ENCODE results near the gene SOX9. TPM values are rescaled to one million over a fixed set of nuclear protein-coding genes. Genes with fewer than 3 reads are reported as not detected.
"Not testable (repeated sequence)": the region's sequence is repeated elsewhere in the genome, so short reads cannot be mapped to it uniquely, and the experiment has no call there.

SOX9 gene
- total RNA-seq, 4 donors from 2014 or later: 15.5 to 32.6 (median 23.3) TPM

DNA sequence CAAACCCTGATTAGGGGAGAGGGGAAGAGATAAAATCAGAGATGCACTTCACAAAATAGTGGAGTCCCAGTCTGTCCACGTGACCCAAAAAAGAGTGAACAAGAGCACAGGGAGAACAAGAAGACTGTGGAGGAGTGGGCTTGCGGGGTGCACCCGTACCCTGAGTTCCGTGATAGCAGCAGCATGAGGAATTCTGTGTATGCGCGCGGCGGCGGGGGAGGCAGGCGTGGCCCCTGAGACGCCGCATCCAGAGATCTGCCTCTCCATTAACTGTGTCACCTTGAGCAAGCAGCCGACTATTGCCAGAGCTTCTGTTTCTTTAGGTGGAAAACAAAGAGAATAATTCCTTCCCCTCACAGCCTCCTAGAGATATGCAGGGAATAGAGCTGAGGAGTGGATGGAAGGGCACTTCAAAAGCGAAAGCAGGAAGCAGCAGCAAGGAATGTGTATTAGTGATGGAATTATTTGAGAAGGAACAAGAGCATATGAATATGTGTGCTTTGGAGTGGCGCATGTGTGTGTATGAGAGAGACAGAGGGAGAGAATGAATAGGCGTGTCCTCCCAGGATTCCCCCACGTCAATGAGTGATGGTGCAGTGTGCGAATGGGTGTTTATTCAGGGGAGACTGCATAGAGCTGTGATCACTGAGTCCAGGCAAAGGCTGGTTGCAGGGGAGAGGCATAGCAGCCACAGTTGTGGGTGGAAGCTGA lies 10.4 kb upstream of the SOX9 start:
- no peaks in the 10 kb centered on the region for H3K36me3 ChIP-seq
- H3K4me3 ChIP-seq (replicated peaks in 1 of 3): no peak overlapping the region
- whole genome bisulfite sequencing, 2 donors: 75 to 78% methylated on average over 18 of the region's 18 CpGs
- intact Hi-C loops (cut with DNase I): no loop called here
- H3K4me1 ChIP-seq: peaks cover 0 to 10% of the 10 kb centered on the region in 2 donors
- no peak for DNase-seq
- no peak overlapping the region for H3K27ac ChIP-seq
- H3K9me3 ChIP-seq: no peaks in the 10 kb centered on the region
- TF ChIP-seq, protein P1, sequence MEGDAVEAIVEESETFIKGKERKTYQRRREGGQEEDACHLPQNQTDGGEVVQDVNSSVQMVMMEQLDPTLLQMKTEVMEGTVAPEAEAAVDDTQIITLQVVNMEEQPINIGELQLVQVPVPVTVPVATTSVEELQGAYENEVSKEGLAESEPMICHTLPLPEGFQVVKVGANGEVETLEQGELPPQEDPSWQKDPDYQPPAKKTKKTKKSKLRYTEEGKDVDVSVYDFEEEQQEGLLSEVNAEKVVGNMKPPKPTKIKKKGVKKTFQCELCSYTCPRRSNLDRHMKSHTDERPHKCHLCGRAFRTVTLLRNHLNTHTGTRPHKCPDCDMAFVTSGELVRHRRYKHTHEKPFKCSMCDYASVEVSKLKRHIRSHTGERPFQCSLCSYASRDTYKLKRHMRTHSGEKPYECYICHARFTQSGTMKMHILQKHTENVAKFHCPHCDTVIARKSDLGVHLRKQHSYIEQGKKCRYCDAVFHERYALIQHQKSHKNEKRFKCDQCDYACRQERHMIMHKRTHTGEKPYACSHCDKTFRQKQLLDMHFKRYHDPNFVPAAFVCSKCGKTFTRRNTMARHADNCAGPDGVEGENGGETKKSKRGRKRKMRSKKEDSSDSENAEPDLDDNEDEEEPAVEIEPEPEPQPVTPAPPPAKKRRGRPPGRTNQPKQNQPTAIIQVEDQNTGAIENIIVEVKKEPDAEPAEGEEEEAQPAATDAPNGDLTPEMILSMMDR (IDR thresholded peaks at IDR 0.05): no peak
- TF ChIP-seq POLR2A (IDR thresholded peaks at IDR 0.05): no peak
- H3K27me3 ChIP-seq: no peaks in the 10 kb centered on the region

DNA sequence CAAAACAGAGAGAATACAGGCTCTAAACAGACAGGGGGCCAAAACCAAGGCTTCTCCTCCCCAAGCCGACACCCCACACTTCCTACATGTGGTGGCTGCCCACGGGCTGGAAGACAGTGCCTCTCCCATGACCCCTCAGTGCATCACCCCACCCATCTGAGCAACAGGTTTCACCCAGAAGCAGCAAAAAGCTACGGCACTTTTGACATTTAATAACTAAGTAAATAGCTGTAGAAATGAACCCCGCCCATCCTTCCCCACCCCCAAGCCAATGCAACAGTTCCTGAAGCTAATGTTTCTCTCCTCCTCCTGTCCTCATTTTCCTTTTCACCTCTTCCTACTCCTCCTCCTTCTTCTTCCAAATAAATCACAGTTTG lies 9.9 kb upstream of the SOX9 start:
- Histone ChIP-seq H3K36me3 (no peaks in the 10 kb centered on the region), H3K27me3 (no peaks in the 10 kb centered on the region), H3K27ac (no peak overlapping the region), H3K4me1 (peaks cover 0 to 10% of the 10 kb centered on the region in 2 donors), H3K4me3 (replicated peaks in 1 of 3) (no peak overlapping the region), H3K9me3 (no peaks in the 10 kb centered on the region)
- intact Hi-C loops (cut with DNase I): no loop called here
- no peak for TF ChIP-seq POLR2A (IDR thresholded peaks at IDR 0.05)
- TF ChIP-seq, protein P1 (IDR thresholded peaks at IDR 0.05): no peak
- WGBS, 2 donors: 65 to 69% methylated on average over 4 of the region's 4 CpGs
- no peak for DNase-seq

DNA sequence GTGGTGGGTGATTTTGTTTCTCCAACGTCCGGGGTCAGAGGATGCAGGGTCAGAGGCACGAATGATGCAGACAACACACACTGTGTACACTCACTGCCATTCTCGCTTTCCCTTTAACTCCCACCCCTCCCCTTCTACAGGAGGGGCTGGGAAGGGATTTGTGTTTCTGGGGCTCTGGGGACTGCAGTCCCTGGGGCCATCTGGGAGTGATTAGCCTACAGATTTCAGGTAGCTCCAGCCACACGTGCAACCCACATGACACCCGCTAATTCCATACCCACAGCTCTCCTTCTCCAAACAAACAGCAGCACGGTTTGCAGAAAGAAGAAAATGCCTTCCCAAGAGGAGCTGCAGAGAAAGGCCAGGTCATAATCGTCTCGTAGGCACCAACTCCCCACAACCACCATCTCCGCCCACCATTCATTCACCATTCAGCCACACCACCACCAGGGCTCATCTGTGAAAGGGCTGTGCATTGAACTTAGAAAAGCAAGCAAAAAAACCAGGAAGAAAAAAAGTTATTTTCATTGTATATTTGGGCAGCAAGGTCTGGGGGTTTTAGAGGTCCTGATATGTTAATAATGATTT lies 9.4 kb upstream of the SOX9 start:
- peaks cover 0 to 10% of the 10 kb centered on the region in 2 donors for H3K4me1 ChIP-seq
- no peak overlapping the region for H3K4me3 ChIP-seq (replicated peaks in 1 of 3)
- intact Hi-C loops (cut with DNase I): no loop called here
- H3K9me3 ChIP-seq: no peaks in the 10 kb centered on the region
- H3K27ac ChIP-seq: no peak overlapping the region
- H3K27me3 ChIP-seq: no peaks in the 10 kb centered on the region
- 57 to 59% methylated on average over 10 of the region's 10 CpGs for WGBS, 2 donors
- H3K36me3 ChIP-seq: no peaks in the 10 kb centered on the region
- no peak for DNase-seq
- no peak for TF ChIP-seq POLR2A (IDR thresholded peaks at IDR 0.05)
- TF ChIP-seq, protein P1 (IDR thresholded peaks at IDR 0.05): no peak

DNA sequence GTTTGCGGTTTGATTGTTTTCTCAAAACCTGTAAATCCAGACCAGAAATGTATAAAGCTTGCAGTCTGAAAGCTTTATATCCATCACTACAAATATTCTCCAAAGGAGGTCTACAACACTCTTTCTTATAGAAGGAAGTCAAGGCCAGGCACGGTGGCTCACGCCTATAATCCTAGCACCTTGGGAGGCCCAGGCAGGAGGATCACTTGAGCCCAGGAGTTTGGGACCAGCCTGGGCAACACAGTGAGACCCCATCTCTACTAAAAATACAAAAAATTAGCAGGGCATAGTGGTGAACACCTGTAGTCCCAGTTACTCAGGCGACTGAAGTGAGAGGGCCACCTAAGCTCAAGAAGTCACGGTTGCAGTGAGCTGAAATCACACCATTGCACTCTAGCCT lies 8.9 kb upstream of the SOX9 start:
- H3K36me3 ChIP-seq; H3K27me3 ChIP-seq; intact Hi-C loops (cut with DNase I); H3K9me3 ChIP-seq; H3K4me3 ChIP-seq (replicated peaks in 1 of 3); H3K27ac ChIP-seq; DNase-seq: not testable (repeated sequence)
- H3K4me1 ChIP-seq: peaks cover 0 to 14% of the 10 kb centered on the region in 2 donors
- WGBS, 2 donors: 94 to 97% methylated on average over 5 of the region's 5 CpGs

DNA sequence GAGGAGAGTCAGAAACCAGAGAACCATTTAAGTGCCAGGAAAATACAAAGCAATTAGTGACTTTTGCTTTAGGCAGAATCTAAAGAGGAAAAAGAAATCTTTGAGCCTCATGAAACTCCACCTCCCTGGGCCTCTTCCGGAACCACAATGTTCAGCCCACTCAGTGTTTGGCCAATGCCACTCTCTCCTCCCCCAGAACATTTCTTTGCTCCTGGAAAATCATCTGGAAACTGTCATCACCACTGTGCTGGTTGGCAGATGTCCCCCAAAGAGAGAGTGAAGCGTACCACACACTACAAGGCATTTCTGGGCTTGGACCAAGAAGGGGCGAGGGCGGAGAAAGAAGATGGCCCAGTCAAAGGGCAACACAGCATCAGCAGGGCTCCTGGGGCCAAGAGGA lies 7.1 kb upstream of the SOX9 start:
- Histone ChIP-seq H3K27ac (no peak overlapping the region), H3K4me1 (peaks cover 5 to 10% of the 10 kb centered on the region in 2 donors), H3K9me3 (no peaks in the 10 kb centered on the region), H3K27me3 (no peaks in the 10 kb centered on the region), H3K4me3 (replicated peaks in 1 of 3) (no peak overlapping the region), H3K36me3 (no peaks in the 10 kb centered on the region)
- TF ChIP-seq POLR2A (IDR thresholded peaks at IDR 0.05): no peak
- TF ChIP-seq, protein P1 (IDR thresholded peaks at IDR 0.05): no peak
- no peak for DNase-seq
- intact Hi-C loops (cut with DNase I): no loop called here
- 91 to 94% methylated on average over 4 of the region's 4 CpGs for WGBS, 2 donors

All from thyroid gland (tissue), 4 donors.